ENCODE results near the gene TANGO6.

Gene TANGO6

DNA sequence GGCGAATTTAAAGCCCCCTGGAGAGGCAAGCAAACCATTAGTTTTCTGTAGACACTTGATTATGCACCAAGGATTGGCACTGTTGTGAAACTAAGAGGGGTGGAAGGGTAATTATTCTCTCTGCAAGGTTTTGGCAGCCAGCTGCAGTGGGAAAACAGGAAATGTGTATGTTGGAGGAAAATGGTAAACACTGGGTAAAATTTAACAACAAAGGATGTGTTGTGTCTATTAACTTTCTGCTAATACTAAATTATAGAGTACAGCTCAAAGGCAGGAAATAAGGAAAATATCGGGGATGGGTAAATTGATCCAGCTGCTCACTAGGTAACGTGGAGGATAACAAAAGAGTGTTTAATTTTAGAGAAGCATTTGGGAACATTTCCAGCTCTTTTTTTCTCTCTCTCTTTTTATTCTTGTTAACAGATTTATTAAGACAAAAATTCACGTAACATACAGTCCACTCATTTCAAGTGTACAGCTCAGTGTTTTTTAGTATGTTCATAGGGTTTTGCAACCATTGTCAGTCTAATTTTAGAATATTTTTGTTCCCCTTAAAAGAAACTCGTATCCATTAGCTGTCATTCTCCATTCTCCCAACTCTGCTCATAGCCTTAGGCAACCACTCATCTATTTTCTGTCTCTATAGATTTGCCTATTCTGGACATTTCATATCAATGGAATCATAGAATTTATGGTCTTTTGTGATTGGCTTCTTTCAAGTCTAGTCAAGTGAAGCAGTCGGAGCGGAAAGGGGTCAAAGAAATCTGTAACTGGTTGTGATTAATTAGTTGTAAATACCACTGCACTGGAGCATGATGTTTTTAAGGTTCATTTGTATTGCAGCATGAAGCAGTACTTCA lies 41.8 kb downstream of the TANGO6 start:
- H3K9ac ChIP-seq (ENCODE audit: insufficient read length, low read depth) = no peak overlapping the region
- no peak for DNase-seq (ENCODE audit: low read depth, low spot score)
- H3K27me3 ChIP-seq (ENCODE audit: insufficient read depth, insufficient read length) = no peaks in the 10 kb centered on the region
- peaks cover 26% of the 10 kb centered on the region for H3K36me3 ChIP-seq (ENCODE audit: insufficient read depth, insufficient read length, low read length)
- TF ChIP-seq ZNF274 (IDR thresholded peaks at IDR 0.05; ENCODE audit: low read depth, low read length) = no peak
- TF ChIP-seq SUZ12 (IDR thresholded peaks at IDR 0.05; ENCODE audit: extremely low read depth, insufficient read depth, insufficient read length) = no peak
- no peak for TF ChIP-seq YY1 (IDR thresholded peaks at IDR 0.05; ENCODE audit: insufficient read depth, insufficient read length)
- no peak overlapping the region for H3K4me3 ChIP-seq (ENCODE audit: insufficient read length, low read depth)
- no peaks in the 10 kb centered on the region for H3K9me3 ChIP-seq (ENCODE audit: insufficient read depth, low read length)
- H3K4me1 ChIP-seq (ENCODE audit: insufficient read depth, insufficient read length) = no peaks in the 10 kb centered on the region

- Histone ChIP-seq H3K9me3 (ENCODE audit: insufficient read depth, low read length) (no peaks in the 10 kb centered on the region), H3K36me3 (ENCODE audit: insufficient read depth, insufficient read length, low read length) (peaks cover 15% of the 10 kb centered on the region), H3K4me1 (ENCODE audit: insufficient read depth, insufficient read length) (no peaks in the 10 kb centered on the region), H3K27me3 (ENCODE audit: insufficient read depth, insufficient read length) (no peaks in the 10 kb centered on the region), H3K4me3 (ENCODE audit: insufficient read length, low read depth) (no peak overlapping the region), H3K9ac (ENCODE audit: insufficient read length, low read depth) (no peak overlapping the region)
- DNase-seq (ENCODE audit: low read depth, low spot score) = no peak
- TF ChIP-seq ZNF274 (IDR thresholded peaks at IDR 0.05; ENCODE audit: low read depth, low read length) (no peak), YY1 (IDR thresholded peaks at IDR 0.05; ENCODE audit: insufficient read depth, insufficient read length) (no peak), SUZ12 (IDR thresholded peaks at IDR 0.05; ENCODE audit: extremely low read depth, insufficient read depth, insufficient read length) (no peak)
Measured at GRCh38 chr16:68887107-68887506, 43.8 kb downstream of the TANGO6 start.

DNA sequence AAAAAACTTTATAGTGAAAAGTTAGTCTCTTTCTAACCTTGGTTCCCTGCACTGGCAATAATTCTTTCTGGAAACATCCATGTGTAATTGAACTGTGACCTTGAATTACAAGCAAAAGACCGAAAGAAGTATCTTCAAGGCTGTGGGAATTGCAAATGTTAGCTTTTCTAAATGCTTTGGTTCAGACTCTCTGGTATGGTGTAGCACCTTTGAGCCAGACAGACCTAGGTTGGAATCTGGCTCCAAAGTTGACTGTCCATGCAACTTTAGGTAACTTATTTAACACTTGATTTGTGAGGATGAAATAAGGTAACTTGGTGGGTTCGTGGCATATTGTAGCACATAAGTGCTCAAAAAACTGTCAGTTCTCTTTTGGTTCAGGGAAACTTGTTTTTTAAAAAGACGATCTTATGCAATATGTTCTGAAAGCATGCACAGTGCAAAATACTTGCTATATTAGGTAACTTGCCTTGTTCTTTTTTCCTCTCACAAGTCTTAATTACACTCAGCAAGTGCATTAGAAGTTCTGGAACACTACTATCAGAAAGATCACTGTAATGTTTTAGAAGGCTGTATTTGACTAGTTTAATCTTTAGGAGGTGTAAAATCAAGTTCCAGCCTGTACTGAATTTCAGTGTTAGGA lies 46.3 kb downstream of the TANGO6 start:
- Histone ChIP-seq H3K4me1 (ENCODE audit: insufficient read depth, insufficient read length) (no peaks in the 10 kb centered on the region), H3K36me3 (ENCODE audit: insufficient read depth, insufficient read length, low read length) (peaks cover 4% of the 10 kb centered on the region), H3K9ac (ENCODE audit: insufficient read length, low read depth) (no peak overlapping the region), H3K9me3 (ENCODE audit: insufficient read depth, low read length) (no peaks in the 10 kb centered on the region), H3K4me3 (ENCODE audit: insufficient read length, low read depth) (no peak overlapping the region), H3K27me3 (ENCODE audit: insufficient read depth, insufficient read length) (no peaks in the 10 kb centered on the region)
- no peak for TF ChIP-seq YY1 (IDR thresholded peaks at IDR 0.05; ENCODE audit: insufficient read depth, insufficient read length)
- TF ChIP-seq SUZ12 (IDR thresholded peaks at IDR 0.05; ENCODE audit: extremely low read depth, insufficient read depth, insufficient read length) = no peak
- TF ChIP-seq ZNF274 (IDR thresholded peaks at IDR 0.05; ENCODE audit: low read depth, low read length) = no peak
- DNase-seq (ENCODE audit: low read depth, low spot score) = no peak

DNA sequence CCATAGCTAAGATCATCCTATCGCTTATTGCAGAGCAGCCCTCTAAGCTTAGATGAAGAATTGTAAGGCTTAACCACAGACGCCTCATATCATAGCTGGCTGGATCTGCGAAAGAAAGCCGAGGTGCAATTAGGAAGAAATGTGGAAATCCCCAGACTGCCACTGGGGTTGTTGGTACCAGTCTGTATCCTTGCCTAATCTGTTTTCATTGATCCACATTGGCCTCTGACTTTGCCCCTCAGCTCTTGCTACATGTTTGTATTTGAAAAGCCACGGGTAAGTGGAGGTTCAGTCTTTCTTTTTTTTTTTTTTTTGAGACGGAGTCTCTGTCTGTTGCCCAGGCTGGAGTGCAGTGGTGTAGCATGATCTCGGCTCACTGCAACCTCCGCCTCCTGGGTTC lies 48.9 kb downstream of the TANGO6 start:
- Histone ChIP-seq H3K36me3 (ENCODE audit: insufficient read depth, insufficient read length, low read length) (peaks cover 4% of the 10 kb centered on the region), H3K27me3 (ENCODE audit: insufficient read depth, insufficient read length) (no peaks in the 10 kb centered on the region), H3K4me3 (ENCODE audit: insufficient read length, low read depth) (no peak overlapping the region), H3K9me3 (ENCODE audit: insufficient read depth, low read length) (no peaks in the 10 kb centered on the region), H3K4me1 (ENCODE audit: insufficient read depth, insufficient read length) (no peaks in the 10 kb centered on the region), H3K9ac (ENCODE audit: insufficient read length, low read depth) (no peak overlapping the region)
- DNase-seq (ENCODE audit: low read depth, low spot score) = no peak
- no peak for TF ChIP-seq YY1 (IDR thresholded peaks at IDR 0.05; ENCODE audit: insufficient read depth, insufficient read length)
- no peak for TF ChIP-seq SUZ12 (IDR thresholded peaks at IDR 0.05; ENCODE audit: extremely low read depth, insufficient read depth, insufficient read length)
- no peak for TF ChIP-seq ZNF274 (IDR thresholded peaks at IDR 0.05; ENCODE audit: low read depth, low read length)

GRCh38 chr16:68892898-68893297 lies 49.6 kb downstream of the TANGO6 start:
- DNase-seq (ENCODE audit: low read depth, low spot score) = no peak
- Histone ChIP-seq H3K9me3 (ENCODE audit: insufficient read depth, low read length) (no peaks in the 10 kb centered on the region), H3K4me3 (ENCODE audit: insufficient read length, low read depth) (no peak overlapping the region), H3K27me3 (ENCODE audit: insufficient read depth, insufficient read length) (no peaks in the 10 kb centered on the region), H3K4me1 (ENCODE audit: insufficient read depth, insufficient read length) (no peaks in the 10 kb centered on the region), H3K9ac (ENCODE audit: insufficient read length, low read depth) (no peak overlapping the region), H3K36me3 (ENCODE audit: insufficient read depth, insufficient read length, low read length) (peaks cover 4% of the 10 kb centered on the region)
- no peak for TF ChIP-seq ZNF274 (IDR thresholded peaks at IDR 0.05; ENCODE audit: low read depth, low read length)
- TF ChIP-seq YY1 (IDR thresholded peaks at IDR 0.05; ENCODE audit: insufficient read depth, insufficient read length) = no peak
- no peak for TF ChIP-seq SUZ12 (IDR thresholded peaks at IDR 0.05; ENCODE audit: extremely low read depth, insufficient read depth, insufficient read length)

DNA sequence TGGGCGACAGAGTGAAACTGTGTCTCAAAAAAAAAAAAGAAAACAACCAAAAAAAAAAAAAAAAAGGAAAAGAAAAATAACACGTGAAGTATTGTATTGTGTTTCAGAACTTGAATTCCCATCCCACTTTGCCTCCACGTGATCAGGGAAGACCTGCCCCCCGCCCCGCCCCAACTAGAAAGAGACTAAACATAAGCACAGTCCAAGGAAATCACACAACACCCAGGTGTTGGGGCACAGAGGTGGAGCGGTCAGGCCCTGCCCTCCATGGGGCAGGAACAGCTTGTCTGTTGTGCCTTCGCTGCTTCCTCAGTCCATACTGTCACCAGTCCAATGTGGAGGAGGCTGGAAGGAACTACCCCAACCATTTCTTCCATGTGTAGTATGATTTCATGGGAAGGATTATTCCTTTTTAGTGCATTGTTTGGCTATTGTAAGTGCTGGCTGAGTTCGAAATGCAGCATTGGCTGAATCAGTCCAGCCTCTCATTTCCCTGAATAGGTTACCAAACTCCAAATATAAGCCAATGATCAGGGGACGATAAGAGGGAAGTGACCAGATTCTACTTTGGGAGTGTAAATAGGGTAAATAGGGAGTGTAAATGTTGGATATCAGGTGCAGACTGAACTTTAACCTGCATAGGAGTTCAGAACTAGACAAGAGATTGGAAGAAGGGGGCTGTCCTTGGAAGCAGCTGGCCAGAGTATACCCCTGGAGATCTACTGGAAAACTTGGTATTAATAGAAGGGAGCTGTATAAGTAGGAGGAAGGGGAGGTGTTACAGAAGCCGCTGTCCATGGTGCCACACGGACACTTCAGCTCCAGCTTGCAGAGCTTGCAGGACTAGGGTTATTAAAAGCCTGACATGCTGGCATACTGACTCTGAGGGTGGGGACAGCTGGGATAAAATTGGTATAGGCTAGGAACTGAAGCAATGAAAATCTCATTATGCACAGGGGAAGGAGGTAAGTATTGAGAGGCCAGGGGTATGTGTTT lies 50.7 kb downstream of the TANGO6 start:
- H3K9me3 ChIP-seq (ENCODE audit: insufficient read depth, low read length) = no peaks in the 10 kb centered on the region
- H3K36me3 ChIP-seq (ENCODE audit: insufficient read depth, insufficient read length, low read length) = peaks cover 4% of the 10 kb centered on the region
- H3K27me3 ChIP-seq (ENCODE audit: insufficient read depth, insufficient read length) = no peaks in the 10 kb centered on the region
- no peak overlapping the region for H3K9ac ChIP-seq (ENCODE audit: insufficient read length, low read depth)
- DNase-seq (ENCODE audit: low read depth, low spot score) = no peak
- H3K4me3 ChIP-seq (ENCODE audit: insufficient read length, low read depth) = no peak overlapping the region
- no peaks in the 10 kb centered on the region for H3K4me1 ChIP-seq (ENCODE audit: insufficient read depth, insufficient read length)
- TF ChIP-seq SUZ12 (IDR thresholded peaks at IDR 0.05; ENCODE audit: extremely low read depth, insufficient read depth, insufficient read length) = no peak
- TF ChIP-seq ZNF274 (IDR thresholded peaks at IDR 0.05; ENCODE audit: low read depth, low read length) = no peak
- no peak for TF ChIP-seq YY1 (IDR thresholded peaks at IDR 0.05; ENCODE audit: insufficient read depth, insufficient read length)

Measured in NT2/D1 (cell line).